Astrocyte (in vitro differentiated cells and primary cell): Measurements from ENCODE around the gene PPP1R12B. TPM values are rescaled to one million over a fixed set of nuclear protein-coding genes. Genes with fewer than 3 reads are reported as not detected.
"Not testable (repeated sequence)": the region's sequence is repeated elsewhere in the genome, so short reads cannot be mapped to it uniquely, and the experiment has no call there.

Source experiments
- DNase-seq: peaks from one replicate; pipeline ENCODE4 v3.0.0-alpha.2; 2010; ENCODE audit warnings: low read depth
- FAIRE-seq: peaks from 2 replicates; lab custom pipeline; 2011; peaks lifted over from hg19 to GRCh38; lab: Jason Lieb, UNC
- H2AFZ ChIP-seq: 2 replicates; pipeline ENCODE4 v1.6.0; 2012; ENCODE audit warnings: low read depth, low read length, inconsistent platforms
- H3K27ac ChIP-seq: 2 replicates; pipeline ENCODE4 v1.5.1; 2011; ENCODE audit warnings: low read depth, low read length, inconsistent platforms
- H3K27me3 ChIP-seq: 2 replicates; pipeline ENCODE4 v1.6.0; 2011; ENCODE audit warnings: low read length, inconsistent platforms; ENCODE audit not compliant: insufficient read depth
- H3K36me3 ChIP-seq: 2 replicates; pipeline ENCODE4 v1.5.1; 2011; ENCODE audit warnings: low read length, inconsistent platforms; ENCODE audit not compliant: insufficient read depth
- H3K4me1 ChIP-seq: 2 replicates; pipeline ENCODE4 v1.5.1; 2011; ENCODE audit warnings: low read length, inconsistent platforms; ENCODE audit not compliant: insufficient read depth
- H3K4me2 ChIP-seq: 2 replicates; pipeline ENCODE4 v1.6.0; 2012; ENCODE audit warnings: low read length, inconsistent platforms
- H3K4me3 ChIP-seq: 2 replicates; pipeline ENCODE4 v1.5.1; 2011; ENCODE audit warnings: low read depth, mild to moderate bottlenecking, low read length, inconsistent platforms; ENCODE audit not compliant: insufficient read depth
- H3K79me2 ChIP-seq: 2 replicates; pipeline ENCODE4 v1.6.0; 2012; ENCODE audit warnings: mild to moderate bottlenecking, low read length, inconsistent platforms; ENCODE audit not compliant: insufficient read depth
- H3K9ac ChIP-seq: 2 replicates; pipeline ENCODE4 v1.6.0; 2012; ENCODE audit warnings: mild to moderate bottlenecking, low read length, inconsistent platforms
- H3K9me3 ChIP-seq: 2 replicates; pipeline ENCODE4 v1.5.1; 2012; ENCODE audit warnings: low read depth, mild to moderate bottlenecking, low read length, inconsistent platforms; ENCODE audit not compliant: insufficient read depth
- H4K20me1 ChIP-seq: 2 replicates; pipeline ENCODE4 v1.6.0; 2012; ENCODE audit warnings: low read length, inconsistent platforms; ENCODE audit not compliant: insufficient read depth
- H3K27ac Mint-ChIP-seq: one replicate; pipeline ENCODE4 v1.8.0; 2021; ENCODE audit warnings: mild to moderate bottlenecking, mixed read lengths; ENCODE audit not compliant: unreplicated experiment
- H3K27me3 Mint-ChIP-seq: one replicate; pipeline ENCODE4 v1.8.0; 2021; ENCODE audit warnings: low read depth, mixed read lengths; ENCODE audit not compliant: unreplicated experiment
- H3K36me3 Mint-ChIP-seq: one replicate; pipeline ENCODE4 v1.8.0; 2021; ENCODE audit warnings: low read depth, mixed read lengths; ENCODE audit not compliant: unreplicated experiment
- H3K4me1 Mint-ChIP-seq: one replicate; pipeline ENCODE4 v1.8.0; 2021; ENCODE audit warnings: low read depth, mixed read lengths; ENCODE audit not compliant: unreplicated experiment
- H3K4me3 Mint-ChIP-seq: one replicate; pipeline ENCODE4 v1.8.0; 2021; ENCODE audit warnings: mild to moderate bottlenecking, moderate library complexity, mixed read lengths; ENCODE audit not compliant: unreplicated experiment
- H3K9me3 Mint-ChIP-seq: one replicate; pipeline ENCODE4 v1.8.0; 2021; ENCODE audit warnings: mild to moderate bottlenecking, mixed read lengths; ENCODE audit not compliant: unreplicated experiment
- CTCF ChIP-seq: IDR thresholded peaks from 2 replicates; pipeline ENCODE4 v1.5.1; 2011; ENCODE audit warnings: low read depth, mild to moderate bottlenecking, inconsistent platforms, low read length, moderate library complexity; ENCODE audit not compliant: insufficient read depth
- EZH2 ChIP-seq: IDR thresholded peaks from 2 replicates; pipeline ENCODE4 v1.6.1; 2012; ENCODE audit warnings: mild to moderate bottlenecking, low read length, inconsistent platforms; ENCODE audit not compliant: insufficient read depth
- total RNA-seq: library from RNA; stranded (reverse); gene quantifications from 2 replicates; pipeline ENCODE4 v1.2.1, GENCODE V29; 2021

The PPP1R12B gene
- total RNA-seq, 1 donor from 2014 or later = 12.2 TPM

GRCh38 chr1:202467381-202467780 is 118.9 kb downstream of the PPP1R12B start:
- H3K4me2 ChIP-seq, H3K4me1 Mint-ChIP-seq, FAIRE-seq: not testable (repeated sequence)

GRCh38 chr1:202468695-202469094 is 120.2 kb downstream of the PPP1R12B start:
- not testable (repeated sequence) for H3K9me3 ChIP-seq, H3K9ac ChIP-seq, H3K27me3 Mint-ChIP-seq, H3K27me3 ChIP-seq, H2AFZ ChIP-seq, H3K4me3 Mint-ChIP-seq, FAIRE-seq, H3K27ac ChIP-seq, H3K4me1 Mint-ChIP-seq, H3K36me3 Mint-ChIP-seq, H3K9me3 Mint-ChIP-seq, DNase-seq, H3K4me1 ChIP-seq, H3K27ac Mint-ChIP-seq, H3K4me3 ChIP-seq, H4K20me1 ChIP-seq, H3K36me3 ChIP-seq, H3K79me2 ChIP-seq, H3K4me2 ChIP-seq

More at GRCh38 chr1:202467381-202467780, 118.9 kb downstream of the PPP1R12B start:
- not testable (repeated sequence) for H3K79me2 ChIP-seq, H3K9me3 ChIP-seq, H3K4me3 ChIP-seq, H2AFZ ChIP-seq, H3K4me3 Mint-ChIP-seq, H3K27ac Mint-ChIP-seq, H3K4me1 ChIP-seq, H3K36me3 Mint-ChIP-seq, H3K36me3 ChIP-seq, DNase-seq, H3K27me3 ChIP-seq, H3K27me3 Mint-ChIP-seq, H3K9ac ChIP-seq, H4K20me1 ChIP-seq, H3K9me3 Mint-ChIP-seq, H3K27ac ChIP-seq

- H2AFZ ChIP-seq, H3K9me3 ChIP-seq, FAIRE-seq, DNase-seq, H3K4me1 ChIP-seq, H4K20me1 ChIP-seq, H3K9ac ChIP-seq, H3K4me3 ChIP-seq, H3K36me3 Mint-ChIP-seq, H3K4me2 ChIP-seq, H3K27ac Mint-ChIP-seq, H3K27me3 Mint-ChIP-seq, H3K4me1 Mint-ChIP-seq, H3K27ac ChIP-seq, H3K27me3 ChIP-seq, H3K36me3 ChIP-seq, H3K9me3 Mint-ChIP-seq, H3K4me3 Mint-ChIP-seq, H3K79me2 ChIP-seq: not testable (repeated sequence)
Observed at GRCh38 chr1:202469123-202469522, 120.6 kb downstream of the PPP1R12B start.

- FAIRE-seq = no peak
- no peak overlapping the region for H3K4me3 Mint-ChIP-seq
Observed at GRCh38 chr1:202471246-202471645, 122.7 kb downstream of the PPP1R12B start.

GRCh38 chr1:202472347-202473124 is 124.0 kb downstream of the PPP1R12B start:
- not testable (repeated sequence) for H3K9me3 ChIP-seq, H3K4me3 Mint-ChIP-seq, H3K9me3 Mint-ChIP-seq, DNase-seq, H3K36me3 ChIP-seq, H3K9ac ChIP-seq, H3K4me1 Mint-ChIP-seq, H3K4me2 ChIP-seq, H2AFZ ChIP-seq, H3K36me3 Mint-ChIP-seq, H3K27ac Mint-ChIP-seq, H3K27me3 ChIP-seq, H4K20me1 ChIP-seq, H3K27me3 Mint-ChIP-seq, H3K27ac ChIP-seq, H3K4me3 ChIP-seq, H3K79me2 ChIP-seq, H3K4me1 ChIP-seq, FAIRE-seq

More at GRCh38 chr1:202471246-202471645, 122.7 kb downstream of the PPP1R12B start:
- no peak overlapping the region for H3K4me3 ChIP-seq
- H3K79me2 ChIP-seq = no peaks in the 10 kb centered on the region
- H3K27me3 ChIP-seq = no peaks in the 10 kb centered on the region
- no peaks in the 10 kb centered on the region for H3K9me3 Mint-ChIP-seq
- no peak for DNase-seq
- no peaks in the 10 kb centered on the region for H3K9me3 ChIP-seq
- no peaks in the 10 kb centered on the region for H4K20me1 ChIP-seq
- H3K27me3 Mint-ChIP-seq = no peaks in the 10 kb centered on the region
- H3K36me3 ChIP-seq = no peaks in the 10 kb centered on the region
- peaks cover 3% of the 10 kb centered on the region for H3K4me1 Mint-ChIP-seq
- H3K27ac ChIP-seq = no peak overlapping the region
- no peak overlapping the region for H3K27ac Mint-ChIP-seq
- TF ChIP-seq EZH2 (no peak), CTCF (no peak)
- H3K36me3 Mint-ChIP-seq = no peaks in the 10 kb centered on the region
- no peaks in the 10 kb centered on the region for H3K4me1 ChIP-seq
- no peak overlapping the region for H3K9ac ChIP-seq
- H3K4me2 ChIP-seq = no peak overlapping the region
- H2AFZ ChIP-seq = no peak overlapping the region
